Panc1 (cell line): Measurements from ENCODE around the gene ANKH. TPM values are rescaled to one million over a fixed set of nuclear protein-coding genes. Genes with fewer than 3 reads are reported as not detected.

ENCODE experiments used
- ATAC-seq: fragments of 200-7000 bp; cut with Tn5 transposase; 2 replicates; pipeline ENCODE4 v1.9.1; 2020; ENCODE audit warnings: mild to moderate bottlenecking, moderate library complexity
- BruUV-seq: library from RNA; stranded (reverse); fragments of 400-500 nt; replicated peaks from 2 replicates; lab custom pipeline; 2021; lab: Mats Ljungman, UMichigan
- CTCF ChIA-PET: fragments of 300-600 bp; sonication (Branson Sonifier 250); formaldehyde crosslinking; loops from one replicate; lab custom pipeline; 2022; ENCODE audit warnings: antibody characterized with exemption; lab: Charles Lee
- POLR2A ChIA-PET: fragments of 300-600 bp; sonication (Branson Sonifier 250); formaldehyde crosslinking; loops from one replicate; lab custom pipeline; 2022; ENCODE audit warnings: antibody characterized with exemption; lab: Charles Lee
- DNase-seq: peaks from one replicate; pipeline ENCODE4 v3.0.0-alpha.2; 2010; ENCODE audit warnings: low read depth, low spot score
- H3K27ac ChIP-seq: 2 replicates; pipeline ENCODE4 v1.5.1; 2011; ENCODE audit warnings: mild to moderate bottlenecking, low read length, inconsistent platforms
- H3K27me3 ChIP-seq: fragments of 200-500 bp; sonication (Bioruptor generic); 2 replicates; pipeline ENCODE4 v1.6.0; 2014; ENCODE audit warnings: low read length, inconsistent platforms; ENCODE audit not compliant: control insufficient read depth, insufficient read depth
- H3K36me3 ChIP-seq: fragments of 200-500 bp; sonication (Bioruptor generic); 2 replicates; pipeline ENCODE4 v1.5.1; 2014; ENCODE audit warnings: inconsistent platforms, mild to moderate bottlenecking, low read length, moderate library complexity; ENCODE audit not compliant: control insufficient read depth, insufficient read depth
- H3K4me1 ChIP-seq: 2 replicates; pipeline ENCODE4 v1.5.1; 2011; ENCODE audit warnings: inconsistent platforms, mild to moderate bottlenecking, low read length, moderate library complexity; ENCODE audit not compliant: control insufficient read depth, insufficient read depth
- H3K4me3 ChIP-seq, 2 experiments: 2 replicates each; pipeline ENCODE4 v1.5.1; 2011 to 2012; ENCODE audit warnings: low read depth in 2 of 2, low read length in 2 of 2, mild to moderate bottlenecking in 2 of 2, inconsistent platforms in 1 of 2, moderate library complexity in 1 of 2
- H3K9me3 ChIP-seq: fragments of 200-500 bp; sonication (Bioruptor generic); 2 replicates; pipeline ENCODE4 v1.5.1; 2014; ENCODE audit warnings: low read depth, mild to moderate bottlenecking, inconsistent platforms, low read length, moderate library complexity; ENCODE audit not compliant: control insufficient read depth, insufficient read depth
- CTCF ChIP-seq: fragments of 450-650 bp; IDR thresholded peaks from 2 replicates; pipeline ENCODE4 v1.5.1; 2017; ENCODE audit warnings: mild to moderate bottlenecking
- POLR2AphosphoS5 ChIP-seq: IDR thresholded peaks from 2 replicates; pipeline ENCODE4 v1.6.1; 2012; ENCODE audit warnings: mild to moderate bottlenecking, low read depth, low read length, moderate library complexity
- REST ChIP-seq, 2 experiments: IDR thresholded peaks; 2 replicates each; pipeline ENCODE4 v1.6.1; 2011 to 2012; ENCODE audit warnings: low read depth in 2 of 2, control low read depth in 1 of 2, low read length in 1 of 2, mild to moderate bottlenecking in 1 of 2, moderate library complexity in 1 of 2; ENCODE audit not compliant: insufficient read depth in 1 of 2
- SIN3A ChIP-seq: IDR thresholded peaks from 2 replicates; pipeline ENCODE4 v1.6.1; 2012; ENCODE audit warnings: low read depth, mild to moderate bottlenecking, low read length, moderate library complexity, borderline replicate concordance; ENCODE audit not compliant: insufficient read depth
- TCF7L2 ChIP-seq: IDR thresholded peaks from 2 replicates; pipeline ENCODE4 v1.6.1; 2011; ENCODE audit warnings: mild to moderate bottlenecking, low read depth, low read length, inconsistent platforms
- in situ Hi-C: cut with HindIII; loops from 2 replicates; pipeline ENCODE4 v1.10.0; 2016; ENCODE audit warnings: low sequenced_read_pairs, low pct_unique_long_range_greater_than_20kb
- intact Hi-C: fragments of 100-400 bp; cut with micrococcal nuclease; formaldehyde crosslinking; loops from one replicate; pipeline ENCODE4 v1.10.0; 2022; ENCODE audit not compliant: unreplicated experiment
- total RNA-seq: library from RNA; stranded (reverse); gene quantifications from one replicate; pipeline ENCODE4 v1.2.1, GENCODE V29; 2021; ENCODE audit not compliant: unreplicated experiment

ANKH gene
- total RNA-seq, 1 experiment from 2014 or later = 11.2 TPM

GRCh38 chr5:14699159-14699558, 172.4 kb downstream of the ANKH start:
- no peak overlapping the region for H3K27ac ChIP-seq
- no peaks in the 10 kb centered on the region for H3K27me3 ChIP-seq
- no TSS peak for BruUV-seq
- POLR2A ChIA-PET = no interaction called here
- in situ Hi-C loops (no loop called here), intact Hi-C loops (no loop called here)
- DNase-seq (no peak), ATAC-seq (no peak)
- CTCF ChIA-PET = no interaction called here
- TF ChIP-seq REST (IDR thresholded peaks at IDR 0.05; ENCODE audit: insufficient read depth in 1 of 2, low read depth in 2 of 2, low read length in 1 of 2) (no peak), TCF7L2 (no peak), POLR2AphosphoS5 (no peak), SIN3A (no peak), CTCF (no peak)
- no peak overlapping the region for H3K4me3 ChIP-seq
- no peaks in the 10 kb centered on the region for H3K4me1 ChIP-seq
- peaks cover 6% of the 10 kb centered on the region; the same call in 1 of the 2 replicates for H3K36me3 ChIP-seq
- H3K9me3 ChIP-seq = no peaks in the 10 kb centered on the region

- ChIA-PET POLR2A (no interaction called here), CTCF (no interaction called here)
- in situ Hi-C loops (no loop called here), intact Hi-C loops (no loop called here)
- Histone ChIP-seq H3K4me3 (no peak overlapping the region), H3K27me3 (no peaks in the 10 kb centered on the region), H3K36me3 (peaks cover 7% of the 10 kb centered on the region; the same call in 1 of the 2 replicates), H3K9me3 (no peaks in the 10 kb centered on the region), H3K27ac (no peak overlapping the region), H3K4me1 (no peaks in the 10 kb centered on the region)
- BruUV-seq = no TSS peak
- ATAC-seq = no peak
- no peak for TF ChIP-seq REST (IDR thresholded peaks at IDR 0.05; ENCODE audit: insufficient read depth in 1 of 2, low read depth in 2 of 2, low read length in 1 of 2)
- DNase-seq = no peak
These were observed 173.1 kb downstream of the ANKH start for GRCh38 chr5:14698495-14698894.
